Measurements from ENCODE around the gene PCOLCE2.
A peak's percentile ranks its signal among the peaks of the same experiment; 100 is the strongest.
"Not testable (repeated sequence)": the region's sequence is repeated elsewhere in the genome, so short reads cannot be mapped to it uniquely, and the experiment has no call there.

Gene PCOLCE2

GRCh38 chr3:142889212-142890014, 530 bp upstream of the PCOLCE2 start:
- TF ChIP-seq ZNF274 (IDR thresholded peaks at IDR 0.05; ENCODE audit: low read depth, low read length), result no peak
- peak overlapping the region; percentile 46 for H3K4me3 ChIP-seq (ENCODE audit: low read length)

GRCh38 chr3:142888099-142888480, 793 bp downstream of the PCOLCE2 start:
- no peak overlapping the region; the same call in 1 of the 2 replicates for H3K4me3 ChIP-seq (ENCODE audit: low read length)
- no peak for TF ChIP-seq ZNF274 (IDR thresholded peaks at IDR 0.05; ENCODE audit: low read depth, low read length)

GRCh38 chr3:142886940-142887339, 1.9 kb downstream of the PCOLCE2 start:
- H3K4me3 ChIP-seq (ENCODE audit: low read length), result no peak overlapping the region
- TF ChIP-seq ZNF274 (IDR thresholded peaks at IDR 0.05; ENCODE audit: low read depth, low read length), result no peak

- H3K4me3 ChIP-seq (ENCODE audit: low read length), result no peak overlapping the region
- no peak for TF ChIP-seq ZNF274 (IDR thresholded peaks at IDR 0.05; ENCODE audit: low read depth, low read length)
Measured at GRCh38 chr3:142886021-142886420, 2.9 kb downstream of the PCOLCE2 start.

GRCh38 chr3:142884531-142884930, 4.4 kb downstream of the PCOLCE2 start:
- no peak overlapping the region for H3K4me3 ChIP-seq (ENCODE audit: low read length)
- TF ChIP-seq ZNF274 (IDR thresholded peaks at IDR 0.05; ENCODE audit: low read depth, low read length), result no peak

- H3K4me3 ChIP-seq (ENCODE audit: low read length), result not testable (repeated sequence)
Measured at GRCh38 chr3:142883534-142883933, 5.3 kb downstream of the PCOLCE2 start.

GRCh38 chr3:142881445-142882224, 7.2 kb downstream of the PCOLCE2 start:
- H3K4me3 ChIP-seq (ENCODE audit: low read length), result no peak overlapping the region

GRCh38 chr3:142878649-142879300, 10.1 kb downstream of the PCOLCE2 start:
- no peak overlapping the region for H3K4me3 ChIP-seq (ENCODE audit: low read length)
- no peak for TF ChIP-seq ZNF274 (IDR thresholded peaks at IDR 0.05; ENCODE audit: low read depth, low read length)

More at GRCh38 chr3:142881445-142882224, 7.2 kb downstream of the PCOLCE2 start:
- TF ChIP-seq ZNF274 (IDR thresholded peaks at IDR 0.05; ENCODE audit: low read depth, low read length), result no peak

GRCh38 chr3:142876417-142876816, 12.5 kb downstream of the PCOLCE2 start:
- no peak overlapping the region for H3K4me3 ChIP-seq (ENCODE audit: low read length)
- no peak for TF ChIP-seq ZNF274 (IDR thresholded peaks at IDR 0.05; ENCODE audit: low read depth, low read length)

- no peak for TF ChIP-seq ZNF274 (IDR thresholded peaks at IDR 0.05; ENCODE audit: low read depth, low read length)
- no peak overlapping the region for H3K4me3 ChIP-seq (ENCODE audit: low read length)
Measured at GRCh38 chr3:142875583-142876207, 13.2 kb downstream of the PCOLCE2 start.

- TF ChIP-seq ZNF274 (IDR thresholded peaks at IDR 0.05; ENCODE audit: low read depth, low read length), result no peak
- H3K4me3 ChIP-seq (ENCODE audit: low read length), result no peak overlapping the region
Measured at GRCh38 chr3:142875099-142875498, 13.8 kb downstream of the PCOLCE2 start.

- not testable (repeated sequence) for H3K4me3 ChIP-seq (ENCODE audit: low read length)
Measured at GRCh38 chr3:142868382-142868781, 20.5 kb downstream of the PCOLCE2 start.

- no peak overlapping the region for H3K4me3 ChIP-seq (ENCODE audit: low read length)
- no peak for TF ChIP-seq ZNF274 (IDR thresholded peaks at IDR 0.05; ENCODE audit: low read depth, low read length)
Measured at GRCh38 chr3:142866841-142867631, 21.8 kb downstream of the PCOLCE2 start.
